ENCODE measurements around the gene CD38. TPM values are rescaled to one million over a fixed set of nuclear protein-coding genes. Genes with fewer than 3 reads are reported as not detected.

Gene CD38
- polyA plus RNA-seq, 1 donor (not counting 4 experiments of a cell fraction or from before 2014, with no cell fraction given), result 0.08 TPM

DNA sequence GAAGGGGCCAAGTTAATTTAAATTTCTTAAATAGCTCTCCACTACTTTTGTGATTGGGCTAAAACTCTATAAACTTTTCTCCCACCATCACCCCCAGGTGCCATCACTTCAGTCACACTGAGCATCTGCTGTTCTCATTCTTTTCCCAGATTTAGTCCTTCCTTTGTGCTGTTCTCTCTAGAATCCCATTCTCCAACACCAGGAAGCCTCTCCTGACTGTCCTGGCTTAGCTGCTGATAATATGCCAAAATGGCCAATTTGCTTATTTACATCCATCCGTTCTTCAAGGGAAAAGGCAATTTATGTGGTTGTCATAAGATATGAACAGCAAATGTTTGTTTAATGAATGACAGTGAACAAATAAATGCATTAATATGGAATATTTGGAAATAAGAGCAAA is 116.3 kb downstream of the CD38 start:
- dilution Hi-C loops (cut with MboI; ENCODE audit: extremely low pct_ligation_motif_present, low sequenced_read_pairs), result no loop called here
- Histone ChIP-seq H3K4me3 (ENCODE audit: control insufficient read depth in 2 of 3, extremely low read depth in 1 of 3, insufficient read depth in 2 of 3, low read depth in 1 of 3, low read length in 3 of 3) (peak overlapping the region in 1 of 3 experiments; percentile 21), H3K4me1 (ENCODE audit: control insufficient read depth, extremely low read depth, insufficient read depth, low read length) (peaks cover 73% of the 10 kb centered on the region), H3K27ac (ENCODE audit: control insufficient read depth, insufficient read depth, low read length) (peak overlapping the region; percentile 100), H3K27me3 (ENCODE audit: control insufficient read depth, extremely low read depth, insufficient read depth, low read length) (no peaks in the 10 kb centered on the region), H3K9me1 (ENCODE audit: control insufficient read depth, extremely low read depth, insufficient read depth, low read length) (no peaks in the 10 kb centered on the region), H4K20me1 (ENCODE audit: control insufficient read depth, extremely low read depth, insufficient read depth, low read length) (no peaks in the 10 kb centered on the region), H3K4me2 (ENCODE audit: control insufficient read depth, extremely low read depth, insufficient read depth, low read depth, low read length) (peak overlapping the region; percentile 76), H3K36me3 (ENCODE audit: control insufficient read depth in 2 of 2, extremely low read depth in 1 of 2, insufficient read depth in 2 of 2, low read length in 2 of 2) (no peaks in the 10 kb centered on the region), H3K9me3 (ENCODE audit: control insufficient read depth, low read depth, low read length) (peaks cover 2% of the 10 kb centered on the region), H3K79me2 (ENCODE audit: control insufficient read depth, insufficient read depth, low read length) (no peaks in the 10 kb centered on the region), H2AFZ (ENCODE audit: control insufficient read depth, low read length) (no peak overlapping the region), H3K9ac (ENCODE audit: control insufficient read depth, extremely low read depth, insufficient read depth, low read length) (peak overlapping the region; percentile 82)
- DNase-seq (ENCODE audit: low read depth, low spot score) (no peak), FAIRE-seq (peak; percentile 32)
- TF ChIP-seq, protein P1, sequence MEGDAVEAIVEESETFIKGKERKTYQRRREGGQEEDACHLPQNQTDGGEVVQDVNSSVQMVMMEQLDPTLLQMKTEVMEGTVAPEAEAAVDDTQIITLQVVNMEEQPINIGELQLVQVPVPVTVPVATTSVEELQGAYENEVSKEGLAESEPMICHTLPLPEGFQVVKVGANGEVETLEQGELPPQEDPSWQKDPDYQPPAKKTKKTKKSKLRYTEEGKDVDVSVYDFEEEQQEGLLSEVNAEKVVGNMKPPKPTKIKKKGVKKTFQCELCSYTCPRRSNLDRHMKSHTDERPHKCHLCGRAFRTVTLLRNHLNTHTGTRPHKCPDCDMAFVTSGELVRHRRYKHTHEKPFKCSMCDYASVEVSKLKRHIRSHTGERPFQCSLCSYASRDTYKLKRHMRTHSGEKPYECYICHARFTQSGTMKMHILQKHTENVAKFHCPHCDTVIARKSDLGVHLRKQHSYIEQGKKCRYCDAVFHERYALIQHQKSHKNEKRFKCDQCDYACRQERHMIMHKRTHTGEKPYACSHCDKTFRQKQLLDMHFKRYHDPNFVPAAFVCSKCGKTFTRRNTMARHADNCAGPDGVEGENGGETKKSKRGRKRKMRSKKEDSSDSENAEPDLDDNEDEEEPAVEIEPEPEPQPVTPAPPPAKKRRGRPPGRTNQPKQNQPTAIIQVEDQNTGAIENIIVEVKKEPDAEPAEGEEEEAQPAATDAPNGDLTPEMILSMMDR (optimal IDR thresholded peaks at IDR 0.05 in 1 of 3, IDR thresholded peaks at IDR 0.05 in 1 of 3, conservative IDR thresholded peaks at IDR 0.05 in 1 of 3; ENCODE audit: extremely low read depth in 1 of 3, insufficient read depth in 2 of 3, low read length in 3 of 3), result no peak
- no peak for TF ChIP-seq EZH2 (IDR thresholded peaks at IDR 0.05; ENCODE audit: low read length)

DNA sequence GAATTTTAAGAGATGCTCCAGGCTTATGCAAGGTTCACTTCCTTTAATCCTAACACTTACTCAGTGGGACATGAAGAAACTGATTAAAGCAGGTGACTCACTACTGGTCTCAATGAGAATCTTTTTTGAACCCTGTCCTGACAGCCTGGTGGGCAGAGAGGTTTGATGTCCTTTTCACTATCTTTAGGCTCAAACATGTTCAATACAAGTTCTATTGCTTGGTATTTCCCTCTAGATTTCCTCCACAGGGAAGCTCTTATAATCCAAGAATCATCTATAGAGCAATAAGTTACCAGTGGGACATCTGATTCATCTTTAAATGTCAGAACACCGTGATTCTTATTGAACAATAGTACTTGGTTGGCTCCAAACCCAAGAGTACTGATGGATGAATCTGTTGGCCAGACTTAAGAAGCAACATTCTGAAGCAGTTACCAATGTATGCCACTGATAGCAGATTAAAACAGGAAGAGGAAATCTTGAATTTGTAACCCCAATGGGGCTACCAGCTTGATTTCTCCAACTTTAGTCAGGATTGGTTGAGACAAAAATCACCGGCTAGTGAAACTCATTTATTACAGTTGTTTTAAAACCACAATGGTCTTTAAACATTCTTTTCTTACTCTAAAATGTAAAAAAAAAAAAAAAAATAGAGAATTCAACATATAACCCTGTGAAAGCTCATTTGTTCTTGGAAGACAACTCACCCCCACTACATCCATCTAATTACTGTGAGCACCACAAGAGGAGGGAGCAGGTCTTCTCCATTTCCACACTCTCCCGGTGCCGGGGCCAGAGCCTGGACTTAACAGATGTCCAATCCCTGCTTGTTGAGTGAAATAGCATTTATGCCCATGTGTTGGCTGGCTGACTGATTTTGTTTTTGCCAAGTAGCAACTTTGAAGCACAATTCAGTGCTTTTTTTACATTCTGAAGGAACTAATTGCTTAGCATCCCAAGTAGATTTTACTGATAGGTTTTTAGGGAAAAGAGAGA is 117.1 kb downstream of the CD38 start:
- no peak overlapping the region for H3K4me3 ChIP-seq (ENCODE audit: control insufficient read depth in 2 of 3, extremely low read depth in 1 of 3, insufficient read depth in 2 of 3, low read depth in 1 of 3, low read length in 3 of 3)
- H3K4me1 ChIP-seq (ENCODE audit: control insufficient read depth, extremely low read depth, insufficient read depth, low read length), result peaks cover 78% of the 10 kb centered on the region
- TF ChIP-seq EZH2 (IDR thresholded peaks at IDR 0.05; ENCODE audit: low read length), result no peak
- TF ChIP-seq, protein P1 (optimal IDR thresholded peaks at IDR 0.05 in 1 of 3, IDR thresholded peaks at IDR 0.05 in 1 of 3, conservative IDR thresholded peaks at IDR 0.05 in 1 of 3; ENCODE audit: extremely low read depth in 1 of 3, insufficient read depth in 2 of 3, low read length in 3 of 3), result no peak
- H4K20me1 ChIP-seq (ENCODE audit: control insufficient read depth, extremely low read depth, insufficient read depth, low read length), result no peaks in the 10 kb centered on the region
- H3K9me1 ChIP-seq (ENCODE audit: control insufficient read depth, extremely low read depth, insufficient read depth, low read length), result no peaks in the 10 kb centered on the region
- no peak overlapping the region for H2AFZ ChIP-seq (ENCODE audit: control insufficient read depth, low read length)
- peak; percentile 95 for FAIRE-seq
- peak overlapping the region; percentile 82 for H3K9ac ChIP-seq (ENCODE audit: control insufficient read depth, extremely low read depth, insufficient read depth, low read length)
- peaks cover 2% of the 10 kb centered on the region for H3K9me3 ChIP-seq (ENCODE audit: control insufficient read depth, low read depth, low read length)
- H3K4me2 ChIP-seq (ENCODE audit: control insufficient read depth, extremely low read depth, insufficient read depth, low read depth, low read length), result peak overlapping the region; percentile 76
- no peaks in the 10 kb centered on the region for H3K36me3 ChIP-seq (ENCODE audit: control insufficient read depth in 2 of 2, extremely low read depth in 1 of 2, insufficient read depth in 2 of 2, low read length in 2 of 2)
- peak overlapping the region; percentile 100 for H3K27ac ChIP-seq (ENCODE audit: control insufficient read depth, insufficient read depth, low read length)
- dilution Hi-C loops (cut with MboI; ENCODE audit: extremely low pct_ligation_motif_present, low sequenced_read_pairs), result no loop called here
- H3K79me2 ChIP-seq (ENCODE audit: control insufficient read depth, insufficient read depth, low read length), result no peaks in the 10 kb centered on the region
- H3K27me3 ChIP-seq (ENCODE audit: control insufficient read depth, extremely low read depth, insufficient read depth, low read length), result no peaks in the 10 kb centered on the region
- no peak for DNase-seq (ENCODE audit: low read depth, low spot score)

Measured in keratinocyte (primary cell).